Activated T-cell treated with anti-CD3 and anti-CD28 coated beads for 24 hours (primary cell): ENCODE data around the gene IMMP1L.

Source experiments
- DNase-seq: peaks from one replicate; pipeline ENCODE4 v3.0.0-alpha.2; 2020; ENCODE audit warnings: low read depth

IMMP1L gene

DNA sequence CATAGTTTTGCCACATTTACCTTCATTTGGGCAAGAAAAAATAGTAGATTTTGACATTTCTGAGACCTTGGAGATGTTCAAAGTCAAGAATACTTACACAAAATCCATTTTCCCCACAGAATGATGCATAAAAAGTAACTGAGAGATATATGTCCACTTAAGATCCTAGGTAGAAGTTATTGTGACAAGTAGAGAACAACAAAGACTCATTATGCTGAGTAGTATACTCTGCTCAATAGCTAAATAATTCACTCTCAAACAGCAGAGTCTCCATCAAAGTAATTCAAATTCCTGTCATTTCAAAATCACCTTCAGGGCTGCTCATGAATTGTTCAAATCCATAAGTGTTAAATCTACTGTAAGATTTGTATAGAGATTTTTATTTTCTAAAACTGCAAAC is 35.3 kb downstream of the IMMP1L start:
- DNase-seq, result no peak

GRCh38 chr11:31464436-31464835 is 45.0 kb downstream of the IMMP1L start:
- DNase-seq, result no peak

DNA sequence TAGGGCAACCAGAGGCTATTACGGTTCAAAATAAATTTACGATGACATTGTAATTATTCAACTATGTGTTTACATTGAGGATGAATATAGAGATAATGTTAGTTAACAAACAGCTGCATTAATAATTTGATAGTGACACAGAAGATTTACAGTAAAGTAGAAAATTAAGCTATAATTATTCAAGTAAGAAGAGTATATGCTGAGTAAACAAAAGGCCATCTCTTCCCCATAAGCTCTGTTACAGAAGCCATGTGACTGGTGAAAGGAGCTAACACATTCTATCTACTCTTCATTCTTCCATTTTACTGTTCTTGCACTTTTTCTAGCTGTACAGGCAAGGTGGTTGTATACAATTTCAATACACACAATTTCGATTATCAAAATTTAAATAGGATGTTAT is 54.2 kb downstream of the IMMP1L start:
- no peak for DNase-seq

DNA sequence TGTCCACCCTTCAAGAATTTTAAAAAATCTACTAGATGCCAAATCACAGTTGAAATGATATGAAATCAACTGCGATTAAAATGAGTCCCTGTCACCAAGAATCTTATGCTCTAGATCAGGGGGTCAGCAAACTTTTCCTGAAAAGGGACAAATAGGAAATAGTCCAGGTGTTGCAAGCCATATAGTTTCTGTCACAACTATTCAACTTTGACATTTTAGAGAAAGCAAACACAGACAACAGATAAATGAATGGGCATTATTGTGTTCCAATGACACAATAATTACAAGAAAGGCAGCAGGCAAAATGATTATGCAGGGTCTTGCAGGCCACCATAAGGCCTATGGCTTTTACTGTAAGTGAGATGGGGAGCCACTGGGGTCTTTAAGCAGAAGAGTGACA is 58.6 kb downstream of the IMMP1L start:
- no peak for DNase-seq

DNA sequence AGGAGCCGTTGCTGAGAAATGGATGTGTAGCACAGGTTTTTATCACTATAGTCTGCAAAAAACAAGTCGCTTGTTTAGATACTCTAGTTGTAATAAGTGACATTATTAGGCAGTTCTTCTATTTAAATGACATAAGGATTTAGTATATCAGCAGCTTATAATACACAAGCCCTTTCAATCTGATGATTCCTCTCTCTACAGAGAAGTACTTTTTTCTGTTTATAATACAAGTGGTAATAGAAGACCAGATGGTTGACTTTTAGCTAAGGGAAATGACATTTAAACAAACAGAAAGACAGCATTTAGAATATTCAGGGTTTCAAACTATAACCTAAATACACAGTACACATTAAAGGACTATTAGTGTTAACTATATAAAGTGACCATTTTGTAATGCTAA is 60.4 kb downstream of the IMMP1L start:
- no peak for DNase-seq

DNA sequence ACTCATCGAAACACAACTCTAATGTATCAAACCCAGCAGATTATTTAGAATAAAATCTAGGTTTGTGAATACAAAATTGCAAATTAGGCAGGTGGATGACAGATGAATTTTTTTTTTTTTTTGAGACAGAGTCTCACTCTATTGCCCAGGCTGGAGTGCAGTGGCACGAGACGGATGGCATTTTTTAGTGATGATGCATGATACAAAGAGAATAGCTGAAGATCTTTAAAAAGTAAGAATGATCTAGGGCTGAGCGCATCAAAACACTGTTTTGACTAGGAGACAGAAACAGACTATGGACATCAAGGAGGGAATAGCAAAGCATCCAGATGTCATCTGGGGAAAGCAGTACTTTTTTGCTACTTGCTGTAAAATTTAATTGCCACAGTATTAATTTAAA is 63.8 kb downstream of the IMMP1L start:
- DNase-seq, result no peak

- DNase-seq, result no peak
Observed at GRCh38 chr11:31443802-31444201, 65.6 kb downstream of the IMMP1L start.

DNA sequence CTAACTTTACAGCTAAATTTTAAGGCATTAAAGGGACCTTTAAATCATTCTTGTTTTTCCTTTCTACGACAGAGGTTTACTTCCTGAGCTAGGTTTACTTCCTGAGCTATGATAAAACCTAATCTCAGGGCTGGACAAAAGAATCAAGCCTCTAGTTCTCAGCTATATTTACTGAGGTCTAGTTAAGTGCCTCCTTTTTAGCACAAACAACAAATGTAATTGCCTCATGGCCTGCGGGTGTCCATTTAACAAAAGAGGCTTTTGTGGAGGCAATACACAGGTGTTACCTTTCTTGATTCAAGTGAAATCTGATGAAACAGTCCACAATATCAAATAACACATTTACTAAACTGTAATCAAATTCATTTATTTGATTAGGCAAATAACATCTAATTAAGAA is 67.3 kb downstream of the IMMP1L start:
- DNase-seq, result no peak

GRCh38 chr11:31441296-31441695 is 68.1 kb downstream of the IMMP1L start:
- no peak for DNase-seq

DNA sequence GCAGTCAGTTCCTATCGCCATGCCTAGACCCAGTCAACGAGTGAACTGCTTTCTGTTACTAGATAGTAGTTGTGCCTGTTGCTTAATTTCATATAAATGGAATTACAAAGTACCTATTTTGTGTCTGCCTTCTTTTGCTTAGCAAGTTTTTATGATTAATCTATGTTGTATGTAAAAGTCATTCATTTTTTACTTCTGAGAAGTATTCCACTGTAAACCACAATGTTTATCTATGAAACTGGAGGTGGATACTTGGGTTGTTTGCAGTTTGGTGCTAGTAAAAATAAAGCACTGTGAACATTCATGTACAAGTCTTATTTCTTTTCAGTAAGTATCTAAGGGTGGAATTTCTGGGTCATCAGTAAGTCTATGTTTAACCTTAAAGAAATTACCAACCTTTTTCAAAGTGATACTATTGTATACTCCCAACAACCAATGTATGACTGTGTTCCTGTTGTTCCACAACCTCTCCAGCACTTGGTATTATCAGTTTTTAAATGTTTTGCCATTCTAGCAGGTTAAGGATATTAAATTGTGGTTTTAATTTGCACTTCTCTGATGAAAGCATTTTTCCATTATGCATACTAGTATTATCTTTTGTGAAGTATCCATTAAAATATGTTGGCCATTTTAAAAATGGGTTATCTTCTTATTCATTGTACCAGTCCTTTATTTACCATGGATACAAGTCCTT is 71.5 kb downstream of the IMMP1L start:
- no peak for DNase-seq

- DNase-seq, result no peak
Observed at GRCh38 chr11:31433851-31434250, 75.6 kb downstream of the IMMP1L start.

GRCh38 chr11:31424652-31425051 is 84.8 kb downstream of the IMMP1L start:
- no peak for DNase-seq

DNA sequence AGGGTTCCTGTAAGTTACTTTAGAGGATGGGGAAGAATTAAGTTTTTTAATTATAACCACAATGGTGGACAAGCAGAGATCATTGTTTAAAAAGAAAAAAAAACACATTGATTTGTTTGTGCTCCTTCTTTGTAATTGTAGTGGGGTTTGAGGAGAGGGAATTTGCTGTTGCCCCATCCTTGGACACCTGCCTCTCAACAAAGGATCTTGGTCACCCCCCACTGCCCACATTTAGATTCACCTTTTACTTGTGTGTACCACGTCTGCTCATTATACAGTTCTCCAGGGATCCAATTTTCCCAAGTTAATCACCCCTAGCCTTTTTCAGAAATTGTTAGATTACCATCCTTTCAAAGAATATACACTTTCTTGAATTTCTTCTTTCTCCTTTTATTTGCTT is 86.7 kb downstream of the IMMP1L start:
- DNase-seq, result no peak

GRCh38 chr11:31421820-31422219 is 87.6 kb downstream of the IMMP1L start:
- no peak for DNase-seq

- DNase-seq, result no peak
Observed at GRCh38 chr11:31419669-31420068, 89.8 kb downstream of the IMMP1L start.

GRCh38 chr11:31419138-31419537 is 90.3 kb downstream of the IMMP1L start:
- DNase-seq, result no peak

- no peak for DNase-seq
Observed at GRCh38 chr11:31417816-31418215, 91.6 kb downstream of the IMMP1L start.

DNA sequence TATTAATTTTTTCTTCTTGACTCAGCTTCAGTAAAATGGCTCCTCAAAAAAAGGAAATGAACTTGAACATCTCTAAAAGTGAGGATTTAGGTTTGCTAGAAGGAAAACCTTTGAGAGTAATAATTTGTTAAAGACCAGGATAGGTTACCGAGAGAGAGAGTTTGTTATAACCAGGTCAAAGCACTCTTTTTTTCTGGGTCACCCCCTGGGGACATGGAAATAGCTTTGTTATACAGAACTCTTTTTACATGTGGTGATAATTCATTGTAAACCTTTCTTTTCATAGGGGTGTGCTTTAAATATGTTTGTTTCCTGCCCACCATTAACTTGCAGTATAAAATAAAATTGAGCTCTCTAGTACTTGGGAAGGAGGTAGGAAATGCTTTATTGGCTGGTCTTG is 92.1 kb downstream of the IMMP1L start:
- no peak for DNase-seq

GRCh38 chr11:31415435-31415834 is 94.0 kb downstream of the IMMP1L start:
- no peak for DNase-seq

DNA sequence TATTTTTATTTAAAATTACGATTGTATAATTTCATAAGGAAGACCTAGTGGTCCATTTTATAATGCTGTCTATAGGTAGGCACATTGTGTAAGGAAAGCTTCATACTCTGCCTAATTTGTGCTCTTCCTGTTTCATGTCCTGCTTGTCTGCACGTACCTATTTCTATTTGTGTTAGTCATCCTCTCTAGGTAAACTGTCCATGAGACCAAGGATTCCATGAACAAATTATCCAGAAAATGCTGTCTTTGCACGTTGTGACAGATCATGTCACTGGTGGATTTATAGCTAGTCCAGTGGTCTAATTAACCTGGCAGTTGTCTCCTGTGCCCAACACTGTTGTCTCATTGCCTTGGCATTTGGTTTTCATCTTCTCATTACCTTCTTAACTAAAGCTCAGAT is 95.1 kb downstream of the IMMP1L start:
- DNase-seq, result no peak

GRCh38 chr11:31412946-31413345 is 96.5 kb downstream of the IMMP1L start:
- no peak for DNase-seq

DNA sequence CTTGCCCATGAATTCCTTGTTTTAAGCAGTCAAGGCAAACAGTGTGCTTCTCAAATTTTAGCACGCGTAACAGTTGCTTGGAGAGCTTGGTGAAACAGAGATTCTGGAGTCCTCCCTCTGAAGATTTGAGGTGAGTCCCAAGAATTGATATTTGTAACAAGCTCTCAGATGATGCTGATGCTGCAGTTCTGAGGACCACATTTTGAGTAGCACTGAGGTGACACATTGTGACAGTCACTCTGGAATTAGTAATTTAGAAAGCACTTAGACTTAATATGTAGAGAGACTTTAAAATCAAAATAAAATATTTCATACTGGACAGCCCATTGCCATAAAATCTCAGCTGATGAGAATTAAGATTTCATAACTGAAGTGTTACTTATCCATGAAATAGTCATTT is 101.2 kb downstream of the IMMP1L start:
- no peak for DNase-seq

- no peak for DNase-seq
Observed at GRCh38 chr11:31404614-31405013, 104.8 kb downstream of the IMMP1L start.

- no peak for DNase-seq
Observed at GRCh38 chr11:31397239-31397834, 112.1 kb downstream of the IMMP1L start.
